ENCODE data around the gene ESPN.
A peak's percentile ranks its signal among the peaks of the same experiment; 100 is the strongest.

The ESPN gene

GRCh38 chr1:6471086-6471969 lies 46.8 kb downstream of the ESPN start:
- Histone ChIP-seq H2AFZ (ENCODE audit: low read depth, low read length) (no peak overlapping the region), H3K4me3 (ENCODE audit: low read depth in 1 of 2, low read length in 2 of 2) (no peak overlapping the region), H3K9ac (ENCODE audit: low read depth, low read length) (no peak overlapping the region), H3K27ac (ENCODE audit: low read length) (no peak overlapping the region), H3K4me2 (ENCODE audit: insufficient read depth, low read length) (no peak overlapping the region), H3K27me3 (ENCODE audit: insufficient read depth, low read length, poor library complexity) (peaks cover 1% of the 10 kb centered on the region), H3K79me2 (ENCODE audit: insufficient read depth, low read length) (no peaks in the 10 kb centered on the region), H3K36me3 (ENCODE audit: insufficient read depth, low read length) (no peaks in the 10 kb centered on the region), H4K20me1 (ENCODE audit: insufficient read depth, low read length) (peaks cover 4% of the 10 kb centered on the region), H3K4me1 (ENCODE audit: insufficient read depth, low read length) (no peaks in the 10 kb centered on the region), H3K9me3 (ENCODE audit: insufficient read depth, low read length, severe bottlenecking) (no peaks in the 10 kb centered on the region)
- ATAC-seq (ENCODE audit: insufficient read depth, low read depth), result no peak
- no peak for DNase-seq
- TF ChIP-seq, protein P1, sequence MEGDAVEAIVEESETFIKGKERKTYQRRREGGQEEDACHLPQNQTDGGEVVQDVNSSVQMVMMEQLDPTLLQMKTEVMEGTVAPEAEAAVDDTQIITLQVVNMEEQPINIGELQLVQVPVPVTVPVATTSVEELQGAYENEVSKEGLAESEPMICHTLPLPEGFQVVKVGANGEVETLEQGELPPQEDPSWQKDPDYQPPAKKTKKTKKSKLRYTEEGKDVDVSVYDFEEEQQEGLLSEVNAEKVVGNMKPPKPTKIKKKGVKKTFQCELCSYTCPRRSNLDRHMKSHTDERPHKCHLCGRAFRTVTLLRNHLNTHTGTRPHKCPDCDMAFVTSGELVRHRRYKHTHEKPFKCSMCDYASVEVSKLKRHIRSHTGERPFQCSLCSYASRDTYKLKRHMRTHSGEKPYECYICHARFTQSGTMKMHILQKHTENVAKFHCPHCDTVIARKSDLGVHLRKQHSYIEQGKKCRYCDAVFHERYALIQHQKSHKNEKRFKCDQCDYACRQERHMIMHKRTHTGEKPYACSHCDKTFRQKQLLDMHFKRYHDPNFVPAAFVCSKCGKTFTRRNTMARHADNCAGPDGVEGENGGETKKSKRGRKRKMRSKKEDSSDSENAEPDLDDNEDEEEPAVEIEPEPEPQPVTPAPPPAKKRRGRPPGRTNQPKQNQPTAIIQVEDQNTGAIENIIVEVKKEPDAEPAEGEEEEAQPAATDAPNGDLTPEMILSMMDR (IDR thresholded peaks at IDR 0.05; ENCODE audit: borderline replicate concordance, extremely low read depth, low read length, poor library complexity, severe bottlenecking), result no peak
- no peak for TF ChIP-seq EZH2 (IDR thresholded peaks at IDR 0.05; ENCODE audit: borderline replicate concordance, low read depth, low read length, severe bottlenecking)

GRCh38 chr1:6471970-6472368 lies 47.4 kb downstream of the ESPN start:
- H3K4me1 ChIP-seq (ENCODE audit: insufficient read depth, low read length), result no peaks in the 10 kb centered on the region
- H4K20me1 ChIP-seq (ENCODE audit: insufficient read depth, low read length), result peaks cover 2% of the 10 kb centered on the region
- H3K36me3 ChIP-seq (ENCODE audit: insufficient read depth, low read length), result no peaks in the 10 kb centered on the region
- no peaks in the 10 kb centered on the region for H3K79me2 ChIP-seq (ENCODE audit: insufficient read depth, low read length)
- H3K27ac ChIP-seq (ENCODE audit: low read length), result no peak overlapping the region
- H3K9ac ChIP-seq (ENCODE audit: low read depth, low read length), result no peak overlapping the region
- TF ChIP-seq, protein P1 (IDR thresholded peaks at IDR 0.05; ENCODE audit: borderline replicate concordance, extremely low read depth, low read length, poor library complexity, severe bottlenecking), result no peak
- TF ChIP-seq EZH2 (IDR thresholded peaks at IDR 0.05; ENCODE audit: borderline replicate concordance, low read depth, low read length, severe bottlenecking), result no peak
- no peaks in the 10 kb centered on the region for H3K27me3 ChIP-seq (ENCODE audit: insufficient read depth, low read length, poor library complexity)
- no peak for DNase-seq
- no peak overlapping the region for H3K4me3 ChIP-seq (ENCODE audit: low read depth in 1 of 2, low read length in 2 of 2)
- no peaks in the 10 kb centered on the region for H3K9me3 ChIP-seq (ENCODE audit: insufficient read depth, low read length, severe bottlenecking)
- no peak overlapping the region for H2AFZ ChIP-seq (ENCODE audit: low read depth, low read length)
- H3K4me2 ChIP-seq (ENCODE audit: insufficient read depth, low read length), result no peak overlapping the region
- no peak for ATAC-seq (ENCODE audit: insufficient read depth, low read depth)

GRCh38 chr1:6472391-6472790 lies 47.8 kb downstream of the ESPN start:
- H2AFZ ChIP-seq (ENCODE audit: low read depth, low read length), result no peak overlapping the region
- ATAC-seq (ENCODE audit: insufficient read depth, low read depth) (no peak), DNase-seq (no peak)
- H3K79me2 ChIP-seq (ENCODE audit: insufficient read depth, low read length), result no peaks in the 10 kb centered on the region
- no peak overlapping the region for H3K4me3 ChIP-seq (ENCODE audit: low read depth in 1 of 2, low read length in 2 of 2)
- H3K36me3 ChIP-seq (ENCODE audit: insufficient read depth, low read length), result no peaks in the 10 kb centered on the region
- no peaks in the 10 kb centered on the region for H3K4me1 ChIP-seq (ENCODE audit: insufficient read depth, low read length)
- no peak overlapping the region for H3K27ac ChIP-seq (ENCODE audit: low read length)
- TF ChIP-seq EZH2 (IDR thresholded peaks at IDR 0.05; ENCODE audit: borderline replicate concordance, low read depth, low read length, severe bottlenecking), result no peak
- TF ChIP-seq, protein P1 (IDR thresholded peaks at IDR 0.05; ENCODE audit: borderline replicate concordance, extremely low read depth, low read length, poor library complexity, severe bottlenecking), result peak; percentile 51
- no peaks in the 10 kb centered on the region; the same call in 1 of the 2 replicates for H4K20me1 ChIP-seq (ENCODE audit: insufficient read depth, low read length)
- no peak overlapping the region for H3K9ac ChIP-seq (ENCODE audit: low read depth, low read length)
- H3K27me3 ChIP-seq (ENCODE audit: insufficient read depth, low read length, poor library complexity), result no peaks in the 10 kb centered on the region
- no peaks in the 10 kb centered on the region for H3K9me3 ChIP-seq (ENCODE audit: insufficient read depth, low read length, severe bottlenecking)
- no peak overlapping the region for H3K4me2 ChIP-seq (ENCODE audit: insufficient read depth, low read length)
